GM19463 (cell line): Measurements from ENCODE around the gene NAGPA.
A peak's percentile ranks its signal among the peaks of the same experiment; 100 is the strongest.

ENCODE experiments used
- ATAC-seq: cut with Tn5 transposase; IDR thresholded peaks from one replicate; pipeline ENCODE4 v1.9.1; 2021; ENCODE audit warnings: mild to moderate bottlenecking, moderate library complexity; ENCODE audit not compliant: unreplicated experiment

Gene NAGPA

DNA sequence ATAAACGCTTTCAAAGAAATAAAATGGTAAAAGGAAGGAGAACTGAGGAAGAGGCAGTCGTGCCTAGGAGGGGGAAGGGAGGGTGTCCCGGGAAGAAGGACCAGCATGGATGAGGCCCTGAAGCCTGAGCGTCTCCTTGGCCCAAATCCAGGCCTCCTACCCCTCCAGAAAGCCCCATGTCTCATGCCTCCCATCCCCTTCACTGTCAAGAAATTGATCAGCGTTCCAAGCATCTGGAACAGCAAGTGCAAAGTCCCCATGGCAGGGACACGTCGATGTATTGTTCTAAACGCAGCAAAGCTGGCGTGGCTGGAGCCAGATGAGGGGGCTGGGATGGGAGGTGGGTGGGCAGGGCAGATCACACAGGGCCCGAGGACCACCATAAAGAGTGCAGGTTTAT, 53.0 kb downstream of the NAGPA start:
- ATAC-seq = no peak

DNA sequence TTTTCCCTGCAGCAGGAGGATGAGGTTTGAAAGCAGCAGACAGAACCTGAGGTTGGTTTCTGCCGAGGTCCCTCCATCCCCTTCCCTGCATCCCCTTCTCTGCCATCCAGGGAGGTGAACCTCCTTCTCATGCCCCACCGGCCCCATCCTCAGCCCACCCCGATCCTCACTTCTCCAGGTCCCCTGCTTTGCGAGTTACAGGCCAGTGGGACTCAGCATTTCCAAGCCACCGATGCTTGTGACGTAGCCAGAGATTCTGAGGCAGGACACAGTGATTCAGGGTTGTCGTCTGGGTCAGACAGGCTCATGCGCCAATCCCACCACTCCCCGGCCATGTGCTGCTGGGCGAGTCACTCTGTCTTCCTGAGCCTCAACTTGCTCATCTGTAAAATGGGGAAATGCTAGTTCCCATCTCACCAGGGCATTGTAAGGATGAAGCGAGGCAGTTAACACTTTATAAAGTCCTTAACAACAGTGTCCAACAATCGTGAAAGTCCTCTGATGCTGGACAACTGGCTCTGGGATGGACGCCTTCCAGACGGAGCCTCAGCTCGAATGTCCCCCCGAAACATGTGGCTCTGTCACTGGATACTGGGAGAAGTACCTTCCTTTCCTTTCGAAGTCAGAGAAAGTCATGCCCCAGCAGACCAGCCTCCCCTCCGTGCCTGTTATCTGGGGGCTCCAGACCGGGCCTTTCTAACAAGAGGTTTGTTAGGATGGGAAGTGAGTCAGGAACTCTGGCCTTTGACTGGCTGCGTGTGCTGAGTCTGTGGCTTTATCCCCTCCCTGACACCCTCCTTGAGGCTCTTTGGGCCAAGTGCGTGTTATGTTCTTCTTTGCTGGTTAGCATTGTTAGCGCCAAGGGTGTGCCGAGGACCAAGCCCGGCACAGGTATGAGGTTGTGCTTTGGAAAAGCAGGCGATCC, 53.7 kb downstream of the NAGPA start:
- no peak for ATAC-seq

DNA sequence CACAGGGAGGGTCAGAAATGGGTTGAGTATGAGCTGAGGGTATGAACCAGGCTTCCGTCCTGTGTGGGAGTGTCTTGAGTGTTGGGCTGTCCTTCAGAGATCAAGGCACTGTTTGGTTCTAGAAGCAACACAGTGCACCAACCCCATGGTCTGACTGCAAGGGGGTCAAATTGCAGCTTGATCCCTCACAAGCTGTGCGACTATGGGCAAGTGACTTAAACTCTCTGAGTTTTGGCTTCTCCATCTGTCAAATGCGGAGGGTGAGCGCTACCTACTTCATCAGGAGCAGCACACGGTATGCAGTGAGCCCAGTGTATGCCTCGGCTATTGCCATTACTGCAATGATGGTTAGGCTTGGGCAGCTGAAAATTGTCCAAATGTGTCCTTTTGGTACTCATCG, 54.6 kb downstream of the NAGPA start:
- ATAC-seq = no peak

DNA sequence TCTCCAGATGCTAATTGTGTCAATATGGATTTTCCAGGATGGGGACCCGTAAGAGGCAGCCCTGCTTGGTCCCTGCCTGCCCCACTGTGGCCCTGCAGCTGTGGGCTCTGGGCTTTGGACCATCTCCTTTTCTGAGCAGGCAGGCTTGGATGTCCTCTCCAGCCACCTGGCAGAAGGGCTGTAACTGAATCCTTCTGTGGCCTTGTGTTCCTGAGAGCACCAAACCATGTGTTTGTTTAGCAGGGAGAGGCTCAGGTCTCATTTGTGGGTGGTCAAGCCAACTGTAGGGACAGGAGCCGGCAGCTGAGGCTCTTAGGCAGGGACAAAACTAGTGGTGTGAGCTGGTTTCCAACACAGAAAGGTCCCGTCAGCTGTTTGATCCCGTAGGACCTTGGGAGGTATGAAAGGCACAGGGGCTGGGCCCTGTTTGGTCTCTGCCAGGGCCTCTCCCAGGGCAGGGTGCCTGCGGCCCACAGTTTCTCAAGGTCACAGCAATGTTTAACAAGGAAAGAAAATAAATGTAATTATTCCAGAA, 57.1 kb downstream of the NAGPA start:
- ATAC-seq = no peak

DNA sequence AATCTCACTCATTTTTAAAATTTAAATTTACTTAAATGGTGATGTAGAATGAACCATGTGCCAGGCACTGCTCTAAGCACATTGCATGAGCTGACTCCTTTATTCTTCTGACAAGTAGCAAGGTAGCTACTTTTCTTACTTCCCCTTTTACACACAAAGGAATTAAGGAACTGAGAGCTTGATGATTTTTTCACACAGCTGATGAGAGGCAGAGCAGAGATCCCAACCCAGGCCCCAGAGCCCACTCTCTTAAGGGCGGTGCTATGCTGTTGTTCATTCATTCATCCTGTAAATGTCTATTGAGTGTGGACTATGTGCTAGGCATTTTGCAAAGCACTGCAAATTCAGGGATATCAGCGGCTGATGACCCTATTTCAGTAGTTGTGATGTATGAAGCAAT, 57.7 kb downstream of the NAGPA start:
- ATAC-seq = peak; percentile 94
